NCI-H460 (cell line): Measurements from ENCODE around the gene VPREB3. TPM values are rescaled to one million over a fixed set of nuclear protein-coding genes. Genes with fewer than 3 reads are reported as not detected.

Experiments used
- DNase-seq: peaks from one replicate; pipeline ENCODE4 v3.0.0-alpha.2; 2016; ENCODE audit warnings: low read depth; ENCODE audit errors: extremely low read depth
- total RNA-seq: library from RNA; depleted of rRNA; stranded (reverse); fragments of >200 nt; shearing (Covaris generic); gene quantifications from 2 replicates; pipeline ENCODE4 v1.2.3, GENCODE V29; 2014

The VPREB3 gene
- total RNA-seq, 1 experiment from 2014 or later, result not detected

DNA sequence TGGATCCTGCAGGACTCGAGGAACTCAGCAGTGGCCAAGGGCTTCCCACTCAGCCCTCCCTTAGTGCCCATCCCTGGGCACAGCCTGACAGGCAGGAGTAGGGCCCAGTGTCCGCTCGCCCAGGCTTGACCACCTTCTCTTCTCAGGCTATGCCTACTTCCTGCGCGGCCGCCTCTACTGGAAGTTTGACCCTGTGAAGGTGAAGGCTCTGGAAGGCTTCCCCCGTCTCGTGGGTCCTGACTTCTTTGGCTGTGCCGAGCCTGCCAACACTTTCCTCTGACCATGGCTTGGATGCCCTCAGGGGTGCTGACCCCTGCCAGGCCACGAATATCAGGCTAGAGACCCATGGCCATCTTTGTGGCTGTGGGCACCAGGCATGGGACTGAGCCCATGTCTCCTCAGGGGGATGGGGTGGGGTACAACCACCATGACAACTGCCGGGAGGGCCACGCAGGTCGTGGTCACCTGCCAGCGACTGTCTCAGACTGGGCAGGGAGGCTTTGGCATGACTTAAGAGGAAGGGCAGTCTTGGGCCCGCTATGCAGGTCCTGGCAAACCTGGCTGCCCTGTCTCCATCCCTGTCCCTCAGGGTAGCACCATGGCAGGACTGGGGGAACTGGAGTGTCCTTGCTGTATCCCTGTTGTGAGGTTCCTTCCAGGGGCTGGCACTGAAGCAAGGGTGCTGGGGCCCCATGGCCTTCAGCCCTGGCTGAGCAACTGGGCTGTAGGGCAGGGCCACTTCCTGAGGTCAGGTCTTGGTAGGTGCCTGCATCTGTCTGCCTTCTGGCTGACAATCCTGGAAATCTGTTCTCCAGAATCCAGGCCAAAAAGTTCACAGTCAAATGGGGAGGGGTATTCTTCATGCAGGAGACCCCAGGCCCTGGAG lies 29.3 kb upstream of the VPREB3 start:
- no peak for DNase-seq

DNA sequence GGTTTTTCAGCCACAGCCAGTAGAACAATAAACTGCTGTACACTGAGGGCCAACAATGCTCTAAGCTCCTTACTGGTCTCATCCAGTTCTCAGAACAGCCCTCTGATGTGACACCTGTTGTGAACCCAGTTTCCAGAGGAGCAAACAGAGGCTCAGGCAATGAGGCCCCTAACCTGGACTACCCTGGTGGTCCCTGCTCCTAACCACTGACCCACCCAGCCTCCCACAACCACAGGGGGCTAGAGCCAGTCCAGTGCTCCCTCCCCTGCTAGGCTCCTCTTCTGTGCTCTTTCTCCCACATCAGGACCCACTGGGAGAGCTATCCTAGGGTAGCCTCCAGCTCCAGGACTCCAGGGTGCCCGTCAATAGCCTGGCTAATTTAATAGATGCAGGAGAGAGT lies 28.5 kb upstream of the VPREB3 start:
- DNase-seq, result no peak

- no peak for DNase-seq
These were observed 28.0 kb upstream of the VPREB3 start for GRCh38 chr22:23782252-23782651.

GRCh38 chr22:23781511-23782183 lies 27.4 kb upstream of the VPREB3 start:
- DNase-seq, result peak; percentile 36

GRCh38 chr22:23781065-23781464 lies 26.8 kb upstream of the VPREB3 start:
- no peak for DNase-seq

DNA sequence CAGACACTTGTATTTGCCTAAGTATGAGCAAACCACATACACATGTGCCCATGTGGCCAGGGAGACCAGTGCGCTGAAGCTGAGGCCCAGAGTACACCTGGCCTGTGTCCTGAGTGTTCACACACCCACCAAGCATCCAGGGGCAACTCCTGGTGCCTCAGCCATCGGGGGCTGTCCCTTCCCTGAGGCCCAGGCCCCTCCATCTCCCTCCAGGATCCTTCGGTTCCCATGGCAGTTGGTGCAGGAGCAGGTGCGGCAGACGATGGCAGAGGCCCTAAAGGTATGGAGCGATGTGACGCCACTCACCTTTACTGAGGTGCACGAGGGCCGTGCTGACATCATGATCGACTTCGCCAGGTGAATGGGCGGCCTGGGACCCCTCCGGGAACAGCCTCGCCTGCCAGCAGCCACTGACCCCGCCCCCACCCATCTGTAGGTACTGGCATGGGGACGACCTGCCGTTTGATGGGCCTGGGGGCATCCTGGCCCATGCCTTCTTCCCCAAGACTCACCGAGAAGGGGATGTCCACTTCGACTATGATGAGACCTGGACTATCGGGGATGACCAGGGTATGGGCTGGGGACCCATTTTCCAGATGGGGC lies 26.0 kb upstream of the VPREB3 start:
- no peak for DNase-seq

- no peak for DNase-seq
These were observed 25.5 kb upstream of the VPREB3 start for GRCh38 chr22:23779731-23780130.

DNA sequence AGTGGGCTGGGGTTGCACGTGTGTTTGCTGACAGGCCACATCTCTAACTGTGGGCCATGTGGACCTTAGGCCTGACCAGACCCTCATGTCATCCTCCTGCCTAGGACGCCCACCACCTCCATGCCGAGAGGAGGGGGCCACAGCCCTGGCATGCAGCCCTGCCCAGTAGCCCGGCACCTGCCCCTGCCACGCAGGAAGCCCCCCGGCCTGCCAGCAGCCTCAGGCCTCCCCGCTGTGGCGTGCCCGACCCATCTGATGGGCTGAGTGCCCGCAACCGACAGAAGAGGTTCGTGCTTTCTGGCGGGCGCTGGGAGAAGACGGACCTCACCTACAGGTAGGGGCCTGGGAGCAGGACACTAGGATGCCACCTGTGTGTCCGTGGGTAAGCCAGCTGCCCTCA lies 24.9 kb upstream of the VPREB3 start:
- DNase-seq, result no peak

- DNase-seq, result no peak
These were observed 24.3 kb upstream of the VPREB3 start for GRCh38 chr22:23778577-23778900.

DNA sequence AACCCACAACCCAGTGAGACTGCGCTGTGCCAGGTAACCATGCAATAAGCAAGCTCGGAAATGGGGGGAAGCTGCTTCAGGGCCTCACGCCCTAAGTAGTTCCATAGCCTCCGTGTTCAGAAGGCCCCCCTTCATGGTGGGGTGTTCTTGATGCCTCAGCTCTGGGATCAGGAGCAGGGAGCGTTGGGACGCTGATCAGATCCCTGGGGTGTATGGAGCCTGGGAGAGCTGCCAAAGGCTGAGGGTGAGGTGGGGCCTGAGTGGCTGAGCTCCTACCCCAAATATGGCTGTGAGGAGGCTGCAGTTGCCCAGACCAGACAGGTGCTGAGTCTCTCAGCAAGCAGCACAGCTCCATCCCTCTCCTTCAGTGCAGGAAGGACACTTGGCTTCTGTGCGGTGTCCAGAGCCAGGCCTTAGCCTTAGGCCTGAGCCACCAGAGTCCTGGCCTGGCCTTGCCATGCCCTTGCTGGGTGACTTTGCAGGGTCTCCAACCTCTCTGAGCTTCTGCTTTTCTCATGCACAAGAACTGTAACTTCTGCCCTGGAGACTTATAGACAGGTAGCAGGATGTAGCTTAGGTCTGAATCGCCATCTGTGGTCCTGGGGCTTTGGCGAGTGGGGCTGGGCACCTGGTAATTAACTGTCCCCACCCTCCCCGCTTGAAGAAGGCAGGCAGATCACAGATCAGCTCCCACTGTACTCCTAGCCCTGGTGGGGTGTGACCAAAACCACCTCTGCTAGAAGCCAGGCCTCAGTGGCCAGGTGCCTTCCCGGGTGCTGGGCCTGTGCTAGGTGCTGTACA lies 23.8 kb upstream of the VPREB3 start:
- DNase-seq, result no peak

DNA sequence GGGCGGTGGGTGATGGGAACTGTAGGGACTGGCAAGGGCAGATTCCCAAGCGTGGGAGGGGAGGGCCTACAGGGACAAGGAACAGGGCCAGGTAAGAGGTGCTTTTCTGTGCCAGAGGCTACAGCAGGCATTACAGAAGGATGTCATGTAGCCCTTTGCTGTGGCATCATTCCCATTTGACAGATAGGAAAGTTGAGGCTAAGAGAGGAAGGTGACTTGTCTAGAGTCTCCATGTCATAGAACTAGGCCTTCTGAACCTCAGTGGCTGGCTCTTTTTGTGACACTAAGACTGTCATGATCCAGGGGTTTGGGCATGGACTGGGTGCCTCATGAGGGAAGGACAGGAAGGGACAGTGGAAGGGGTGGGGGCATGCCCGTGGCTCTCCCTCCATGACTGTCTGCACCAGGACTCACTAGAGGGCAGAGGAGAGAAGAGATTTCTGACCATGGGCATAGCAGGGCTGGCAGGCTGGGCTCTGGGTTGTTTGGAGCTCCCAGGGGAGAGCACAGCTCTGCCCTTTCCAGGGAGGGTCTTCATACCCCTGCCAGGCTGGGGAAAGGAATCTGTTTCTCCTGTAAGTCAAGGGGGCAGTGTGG lies 21.7 kb upstream of the VPREB3 start:
- DNase-seq, result no peak

GRCh38 chr22:23774922-23775436 lies 20.8 kb upstream of the VPREB3 start:
- no peak for DNase-seq

DNA sequence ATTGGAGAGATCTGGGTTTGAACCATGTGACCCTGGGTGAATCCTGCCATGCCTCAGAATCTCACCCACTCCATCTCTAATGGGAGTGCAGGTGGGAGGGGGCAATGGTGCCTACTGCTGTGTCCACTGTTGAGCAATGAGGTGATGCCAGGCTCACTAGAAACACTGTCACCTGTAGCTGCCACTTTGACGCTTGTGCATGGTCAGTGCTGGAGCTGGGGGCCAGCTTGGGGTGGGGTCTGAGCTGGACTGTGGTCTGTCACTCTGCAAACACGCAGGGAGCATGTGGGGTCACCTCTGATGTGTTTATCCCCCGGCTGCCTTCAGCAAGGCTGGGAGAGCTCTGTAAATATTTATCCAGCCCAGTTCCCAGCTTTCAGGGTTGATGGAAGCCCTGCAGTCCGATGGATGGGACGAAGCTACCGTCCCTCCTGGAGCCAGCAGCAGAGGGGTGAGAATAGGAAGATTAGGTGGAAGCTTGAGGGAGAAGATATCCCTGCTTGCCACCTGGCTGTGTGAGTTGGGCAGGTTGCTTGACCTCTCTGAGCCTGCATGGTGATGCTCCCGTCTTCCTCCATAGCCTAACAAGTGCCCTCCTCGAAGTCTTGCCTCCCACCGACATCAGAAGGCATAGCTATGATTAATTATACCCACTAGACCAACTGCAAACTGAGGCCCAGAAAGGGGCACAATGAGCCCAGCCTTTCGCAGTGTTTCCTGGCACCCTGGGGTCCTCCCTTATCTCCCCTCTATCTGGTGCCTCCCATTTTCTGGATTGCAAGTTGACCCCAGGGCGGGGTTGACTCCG lies 20.1 kb upstream of the VPREB3 start:
- no peak for DNase-seq

GRCh38 chr22:23773483-23774113 lies 19.4 kb upstream of the VPREB3 start:
- DNase-seq, result no peak

GRCh38 chr22:23772649-23773473 lies 18.6 kb upstream of the VPREB3 start, which contains the start of gene MMP11:
TSS of gene MMP11 (plus strand) at chr22:23772849. CDS start at chr22:23772871, 22 bp downstream.
- no peak for DNase-seq

DNA sequence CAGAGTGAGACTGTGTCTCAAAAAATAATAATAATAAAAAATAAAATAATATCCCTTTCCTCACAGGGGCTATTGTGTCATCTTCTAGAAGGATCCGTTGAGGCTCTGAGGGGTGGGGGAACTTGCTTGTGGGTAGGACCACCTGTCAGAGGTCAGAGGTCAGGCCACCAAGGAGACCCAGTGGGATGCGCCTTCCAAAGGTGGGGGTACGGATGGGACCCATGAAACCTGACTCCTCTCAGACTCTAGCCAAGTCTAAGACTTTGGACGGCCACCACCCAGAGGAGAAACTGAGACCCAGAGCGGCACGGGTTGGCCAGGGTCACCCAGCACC lies 18.1 kb upstream of the VPREB3 start:
- DNase-seq, result no peak

DNA sequence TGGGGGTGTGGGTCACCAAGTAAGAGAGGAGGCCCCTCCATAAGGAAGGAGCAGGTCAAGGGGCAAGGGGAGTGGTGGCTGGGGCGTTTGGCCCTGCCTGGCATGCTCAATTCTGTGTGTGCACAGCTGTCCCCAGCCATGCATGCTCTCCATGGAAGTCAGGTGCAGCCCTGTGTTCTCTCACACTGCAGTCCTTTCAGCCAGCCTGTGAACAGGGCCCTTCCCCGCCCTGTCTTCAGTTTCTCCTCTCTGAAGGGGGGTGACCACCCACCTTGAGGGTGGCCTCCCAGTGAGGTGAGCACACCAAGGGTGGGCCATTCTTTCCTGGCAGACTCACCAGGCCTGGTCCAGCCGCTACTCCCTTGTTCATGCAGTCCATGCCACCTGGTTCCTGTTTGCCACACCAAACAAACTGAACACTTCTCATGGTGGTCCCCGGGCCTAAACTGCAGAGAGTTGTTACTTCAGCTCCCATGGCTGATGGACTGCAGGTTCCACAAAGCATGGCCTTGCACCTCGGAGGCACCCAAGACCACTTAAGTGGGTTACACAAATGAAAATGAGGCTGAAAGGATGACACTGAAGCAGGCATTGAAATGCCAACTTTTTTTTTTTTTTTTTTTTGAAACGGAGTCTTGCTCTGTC lies 15.2 kb upstream of the VPREB3 start:
- DNase-seq, result no peak
